Measurements from ENCODE around the gene HLF. TPM values are rescaled to one million over a fixed set of nuclear protein-coding genes. Genes with fewer than 3 reads are reported as not detected.

Gene HLF
- total RNA-seq, 1 donor from 2014 or later = 21.4 TPM

GRCh38 chr17:55301521-55302406 lies 37.0 kb downstream of the HLF start:
- intact Hi-C loops (cut with DNase I) = no loop called here
- no peak for DNase-seq (ENCODE audit: low spot score)
- peak; percentile 44 for ATAC-seq

DNA sequence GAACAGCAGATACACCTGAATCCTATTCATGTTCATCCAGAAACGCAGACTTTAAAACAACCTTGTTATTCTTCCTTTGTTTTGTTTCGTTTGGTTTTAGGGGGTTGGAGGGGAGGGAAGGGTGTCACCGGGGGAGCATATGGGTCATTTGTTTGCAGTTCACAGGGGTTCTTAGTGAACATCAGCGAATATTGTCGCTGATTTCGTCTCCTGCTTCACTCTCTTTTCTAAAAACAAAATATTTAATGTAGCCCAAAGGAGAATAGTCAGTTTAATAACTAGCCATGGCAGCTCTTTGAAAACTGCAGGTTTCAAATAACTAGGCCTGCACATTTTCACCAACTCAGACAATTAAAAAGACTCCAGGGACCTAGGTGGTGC lies 37.6 kb downstream of the HLF start:
- no peak for DNase-seq (ENCODE audit: low spot score)
- ATAC-seq = no peak
- intact Hi-C loops (cut with DNase I) = no loop called here

GRCh38 chr17:55303008-55303493 lies 38.3 kb downstream of the HLF start:
- ATAC-seq = no peak

DNA sequence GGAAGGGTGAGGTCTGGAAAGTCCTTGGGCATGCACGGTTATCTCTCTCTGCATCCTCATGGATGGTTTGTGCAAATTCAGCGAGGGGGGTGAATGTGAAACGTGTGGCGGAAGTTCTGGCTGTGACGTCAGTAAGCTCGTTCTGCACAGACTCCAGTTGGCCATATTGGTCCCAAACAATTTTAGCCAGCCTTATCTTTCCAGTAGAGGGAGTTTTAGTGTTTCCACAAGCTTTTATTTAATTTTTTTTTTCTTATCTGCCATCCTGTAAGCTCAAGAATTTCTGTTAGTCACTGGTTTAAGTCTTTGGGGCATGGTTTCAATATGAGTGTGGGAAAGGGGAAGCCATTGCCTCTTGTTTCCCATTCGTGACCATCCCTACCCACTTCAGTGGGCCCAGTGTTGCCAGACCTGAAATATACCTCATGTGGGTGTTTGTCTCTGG lies 39.0 kb downstream of the HLF start:
- intact Hi-C loops (cut with DNase I) = no loop called here
- ATAC-seq (no peak), DNase-seq (ENCODE audit: low spot score) (no peak)

More at GRCh38 chr17:55303008-55303493, 38.3 kb downstream of the HLF start:
- intact Hi-C loops (cut with DNase I) = no loop called here
- no peak for DNase-seq (ENCODE audit: low spot score)

DNA sequence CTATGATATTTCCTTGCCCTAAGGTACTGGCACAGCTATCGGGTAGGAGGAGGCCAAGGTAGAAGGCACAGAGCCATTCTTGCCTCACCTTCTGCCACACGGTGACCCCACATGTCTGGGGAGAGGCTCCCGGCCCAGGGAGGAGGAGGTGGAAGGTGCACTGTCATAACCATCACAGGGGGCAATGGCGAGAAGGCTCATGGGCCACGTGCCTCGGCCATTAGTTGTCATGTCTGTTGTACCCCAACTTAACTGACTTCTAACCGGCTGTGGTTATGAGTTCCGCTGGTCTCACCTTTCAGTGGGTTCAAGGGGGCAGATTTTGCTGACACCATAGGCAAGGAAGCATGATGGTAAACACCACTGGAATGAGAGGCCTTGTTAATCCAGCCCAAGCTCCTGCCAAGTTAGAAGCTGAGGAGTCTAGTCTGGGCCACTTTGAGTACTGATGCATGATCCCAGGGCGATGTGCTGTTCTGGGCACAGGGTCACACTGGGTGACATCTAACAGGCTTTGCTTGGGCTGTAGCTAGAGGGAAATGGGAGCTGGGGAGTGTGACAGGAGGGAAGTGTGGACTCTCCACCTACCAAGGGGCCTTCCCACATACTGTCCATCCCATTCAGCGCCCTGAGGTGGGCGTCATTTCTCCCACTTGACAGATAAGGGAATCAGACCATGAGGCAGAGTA lies 39.6 kb downstream of the HLF start:
- no peak for DNase-seq (ENCODE audit: low spot score)

DNA sequence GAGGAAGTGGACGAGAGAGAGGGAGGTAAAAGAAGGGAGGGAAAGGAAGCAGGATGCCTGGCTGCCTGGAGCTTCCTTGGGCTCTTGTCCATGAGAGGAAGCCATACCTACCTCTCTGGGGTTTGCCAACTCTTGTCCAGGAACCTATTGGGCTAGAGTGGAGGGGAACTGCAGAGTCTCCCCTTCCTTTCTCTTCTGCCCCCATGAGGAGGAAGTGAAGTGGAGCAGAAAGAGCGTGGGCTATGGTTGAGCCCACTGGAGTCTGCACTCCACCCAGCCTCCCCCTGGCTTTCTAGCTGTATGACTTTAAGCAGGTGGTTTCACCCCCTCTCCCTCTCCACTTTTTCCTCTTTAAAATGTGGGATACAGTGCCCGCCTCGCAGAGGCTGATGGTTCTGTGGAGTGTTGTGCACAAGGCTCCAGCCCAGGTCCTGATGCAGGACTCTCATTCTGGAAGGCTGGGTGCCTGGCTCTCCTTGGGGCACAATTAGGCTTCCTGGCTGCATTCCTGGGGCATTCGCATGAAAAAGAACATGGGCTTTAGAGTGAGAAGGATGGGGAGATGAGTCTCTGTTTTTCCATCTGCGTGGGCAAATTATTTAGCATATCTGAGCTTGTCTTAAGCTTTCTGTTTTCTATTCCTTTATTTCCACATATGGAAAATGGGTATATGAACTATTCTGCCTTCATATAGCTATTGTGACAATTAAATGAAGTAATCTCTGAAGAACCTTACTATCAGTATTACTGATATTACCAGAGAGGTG lies 40.7 kb downstream of the HLF start:
- DNase-seq (ENCODE audit: low spot score) = no peak
- intact Hi-C loops (cut with DNase I) = no loop called here

More for the DNA sequence above, 39.6 kb downstream of the HLF start:
- intact Hi-C loops (cut with DNase I) = no loop called here
- no peak for ATAC-seq

GRCh38 chr17:55307879-55308278 lies 43.1 kb downstream of the HLF start:
- no peak for ATAC-seq
- no peak for DNase-seq (ENCODE audit: low spot score)
- intact Hi-C loops (cut with DNase I) = no loop called here

More for the DNA sequence above, 40.7 kb downstream of the HLF start:
- no peak for ATAC-seq

DNA sequence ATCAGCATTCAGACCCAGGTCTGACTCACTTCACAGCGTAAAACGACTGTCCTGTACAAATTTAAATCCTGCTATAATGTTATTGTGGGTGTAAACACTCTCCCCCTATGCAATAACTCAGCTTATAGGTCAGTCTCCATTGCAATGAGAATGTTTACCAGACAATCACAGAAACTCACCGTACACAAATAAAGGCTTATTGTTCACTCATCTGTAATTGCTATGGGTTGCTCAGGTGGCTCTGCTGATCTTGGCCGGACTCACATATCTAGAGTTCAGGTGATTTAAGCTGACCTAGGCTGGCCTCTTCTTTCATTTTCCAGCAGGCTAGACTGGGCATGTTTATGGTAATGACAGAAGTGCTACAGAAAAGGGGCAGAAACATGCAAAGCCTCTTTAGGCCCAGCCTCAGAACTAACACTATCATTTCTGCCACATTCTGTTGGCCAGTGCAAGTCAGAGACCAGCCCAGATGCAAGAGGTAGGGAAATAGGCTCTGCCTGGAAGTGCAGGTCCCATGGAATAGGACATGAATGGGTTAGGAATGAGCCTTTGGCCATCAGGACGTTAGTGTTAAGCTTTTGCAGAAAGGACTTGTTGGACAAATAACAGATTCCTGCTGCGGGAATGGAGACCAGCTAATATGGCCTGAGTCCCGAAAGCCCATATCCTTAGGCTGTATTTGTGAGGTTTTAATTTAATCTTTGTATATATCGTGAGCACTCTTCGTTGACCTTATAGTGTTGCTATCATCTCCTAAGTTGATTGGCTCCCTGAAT lies 44.0 kb downstream of the HLF start:
- DNase-seq (ENCODE audit: low spot score) = no peak
- intact Hi-C loops (cut with DNase I) = no loop called here
- ATAC-seq = no peak

DNA sequence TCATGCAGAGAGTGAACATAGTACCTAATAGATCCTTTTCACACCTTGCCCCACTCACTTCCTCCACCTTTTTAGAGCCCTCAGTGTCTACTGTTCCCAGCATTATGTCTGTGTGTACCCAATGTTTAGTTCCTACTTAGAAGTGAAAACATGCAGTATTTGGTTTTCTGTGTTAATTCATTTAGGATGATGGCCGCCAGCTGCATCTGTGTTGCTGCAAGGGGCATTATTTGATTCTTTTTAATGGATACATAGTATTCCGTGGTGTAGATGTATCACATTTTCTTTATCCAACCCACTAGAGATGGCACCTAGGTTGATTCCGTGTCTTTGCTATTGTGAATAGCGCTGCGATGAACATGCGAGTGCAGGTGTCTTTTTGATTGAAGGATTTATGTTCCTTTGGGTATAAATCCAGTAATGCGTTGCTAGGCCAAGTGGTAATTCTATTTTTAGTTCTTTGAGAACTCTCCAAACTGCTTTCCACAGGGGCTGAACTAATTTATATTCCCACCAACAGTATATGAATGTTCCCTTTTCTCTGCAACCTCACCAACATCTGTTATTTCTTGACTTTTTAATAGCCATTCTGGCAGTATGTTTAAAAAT lies 47.1 kb downstream of the HLF start:
- intact Hi-C loops (cut with DNase I) = no loop called here
- no peak for ATAC-seq

GRCh38 chr17:55312852-55313251 lies 48.1 kb downstream of the HLF start:
- no peak for ATAC-seq
- intact Hi-C loops (cut with DNase I) = no loop called here
- DNase-seq (ENCODE audit: low spot score) = no peak

More for the DNA sequence above, 47.1 kb downstream of the HLF start:
- no peak for DNase-seq (ENCODE audit: low spot score)

GRCh38 chr17:55314061-55314783 lies 49.5 kb downstream of the HLF start:
- ATAC-seq (no peak), DNase-seq (ENCODE audit: low spot score) (no peak)
- intact Hi-C loops (cut with DNase I) = no loop called here

DNA sequence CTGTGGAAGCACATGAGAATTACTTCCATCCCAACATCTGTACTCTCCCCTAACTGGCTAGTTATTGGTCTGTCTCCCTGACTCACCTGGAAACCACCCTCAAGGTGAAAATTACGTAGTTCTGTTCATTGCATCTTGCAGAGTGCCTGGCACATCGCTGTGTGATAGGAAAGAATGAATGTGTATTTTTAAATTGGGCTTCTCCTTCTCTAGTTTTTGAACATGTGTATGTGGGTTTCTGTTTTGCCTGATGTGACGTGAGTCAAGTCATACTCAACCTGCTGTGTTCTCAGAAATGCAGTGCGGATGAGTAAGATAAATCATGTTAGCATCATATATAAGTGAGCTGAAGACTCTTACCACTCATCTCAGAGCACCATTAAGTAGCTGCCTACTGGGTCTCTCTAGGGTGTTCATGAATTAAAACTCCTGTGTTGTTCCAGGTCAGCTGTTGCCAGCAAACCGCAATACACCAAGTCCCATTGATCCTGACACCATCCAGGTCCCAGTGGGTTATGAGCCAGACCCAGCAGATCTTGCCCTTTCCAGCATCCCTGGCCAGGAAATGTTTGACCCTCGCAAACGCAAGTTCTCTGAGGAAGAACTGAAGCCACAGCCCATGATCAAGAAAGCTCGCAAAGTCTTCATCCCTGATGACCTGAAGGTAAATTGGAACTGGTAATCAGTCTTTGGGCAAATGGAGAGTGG lies 50.2 kb downstream of the HLF start:
- intact Hi-C loops (cut with DNase I) = no loop called here

DNA sequence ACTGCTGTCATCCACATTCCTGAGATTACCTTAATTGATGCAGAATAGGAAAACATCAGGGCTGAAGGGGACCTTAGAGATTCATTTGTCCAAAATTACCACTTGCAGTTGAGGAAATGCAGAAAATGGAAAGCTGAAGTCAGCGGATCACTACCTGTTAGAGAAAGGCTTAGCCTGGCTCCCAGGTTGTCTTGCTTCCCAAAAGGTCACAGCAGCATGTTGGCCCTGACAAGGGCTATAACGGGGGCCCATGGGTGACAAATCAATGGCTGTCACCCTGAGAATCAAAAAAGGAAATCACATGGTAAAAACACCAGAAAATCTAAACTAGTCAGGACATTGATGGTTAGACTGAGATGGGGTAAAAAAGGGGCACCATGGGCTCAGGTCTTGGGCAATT lies 51.7 kb downstream of the HLF start:
- intact Hi-C loops (cut with DNase I) = no loop called here
- DNase-seq (ENCODE audit: low spot score) (no peak), ATAC-seq (no peak)

More for the DNA sequence above, 50.2 kb downstream of the HLF start:
- no peak for DNase-seq (ENCODE audit: low spot score)
- ATAC-seq = no peak

- intact Hi-C loops (cut with DNase I) = no loop called here
- no peak for ATAC-seq
- no peak for DNase-seq (ENCODE audit: low spot score)
Observed at GRCh38 chr17:55317284-55317683, 52.5 kb downstream of the HLF start.

DNA sequence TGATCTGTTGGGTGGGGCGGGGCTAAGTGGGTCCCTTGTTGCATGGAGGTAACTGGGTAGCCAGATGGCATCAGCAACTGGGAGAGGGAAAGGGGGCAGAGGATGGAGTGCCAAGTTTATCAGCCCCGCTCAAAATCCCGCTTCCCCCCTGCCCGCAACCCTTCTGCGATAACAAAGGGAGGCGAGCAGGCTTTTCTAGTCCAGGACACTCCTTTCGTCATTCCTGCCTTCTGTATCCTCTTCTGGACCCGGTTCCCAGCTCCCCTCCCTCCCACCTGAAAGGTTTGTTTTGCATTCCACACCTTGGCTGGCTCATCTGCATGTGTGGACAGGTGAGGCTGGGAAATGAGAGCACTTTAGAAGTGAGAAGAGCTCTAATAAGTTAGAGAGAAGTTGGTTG lies 53.3 kb downstream of the HLF start:
- intact Hi-C loops (cut with DNase I) = no loop called here
- no peak for ATAC-seq
- no peak for DNase-seq (ENCODE audit: low spot score)

- intact Hi-C loops (cut with DNase I) = no loop called here
- no peak for ATAC-seq
- no peak for DNase-seq (ENCODE audit: low spot score)
Observed at GRCh38 chr17:55318715-55319487, 54.1 kb downstream of the HLF start.

All from sciatic nerve (tissue), 2 donors.